Measurements from ENCODE around the gene ZFAND2A. TPM values are rescaled to one million over a fixed set of nuclear protein-coding genes. Genes with fewer than 3 reads are reported as not detected.
"Not testable (repeated sequence)": the region's sequence is repeated elsewhere in the genome, so short reads cannot be mapped to it uniquely, and the experiment has no call there.

Gene ZFAND2A
- total RNA-seq, 1 donor from 2014 or later: 5.6 TPM

DNA sequence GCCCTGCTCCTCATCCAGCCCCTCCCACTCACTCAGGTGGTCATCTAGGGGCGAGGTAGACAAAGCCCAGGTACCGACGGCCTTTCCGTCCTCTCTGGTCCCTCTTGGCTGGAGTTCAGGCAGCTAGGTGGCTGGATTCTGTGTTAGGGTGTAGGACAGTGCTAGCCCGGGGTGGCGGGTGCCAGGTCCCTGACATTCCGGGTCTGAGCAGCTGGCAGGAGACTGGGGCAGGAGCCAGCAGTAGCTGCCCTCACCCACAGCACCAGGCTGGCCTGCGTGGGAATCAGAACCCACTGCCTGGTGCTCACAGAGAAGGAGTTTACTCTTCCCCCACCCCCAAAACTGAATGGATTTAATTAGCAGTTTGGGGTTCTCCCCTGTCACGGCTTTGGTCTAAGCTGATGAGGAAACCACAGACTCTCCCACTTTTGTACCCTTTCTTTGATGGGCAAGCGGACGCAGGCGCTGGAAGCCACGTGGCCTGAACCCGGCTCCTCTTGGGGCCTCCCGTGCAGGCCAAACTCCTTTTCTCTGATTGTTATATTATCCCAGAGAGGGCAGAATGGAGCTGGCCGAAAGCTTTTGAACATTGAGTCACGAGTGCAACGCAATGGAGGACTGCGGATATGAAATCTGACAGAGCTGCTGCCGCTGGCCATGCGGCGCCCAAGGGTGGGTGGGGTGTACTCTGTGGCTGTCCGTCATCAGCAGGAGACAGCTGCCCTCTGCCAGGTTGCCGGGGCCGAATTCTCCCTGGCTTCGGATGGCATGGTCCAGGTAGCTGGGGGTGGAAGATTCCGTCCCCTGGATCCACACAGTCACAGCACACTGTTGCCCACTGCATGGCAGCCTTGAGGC is 12.9 kb upstream of the ZFAND2A start:
- no peaks in the 10 kb centered on the region for H3K9me3 ChIP-seq
- H3K36me3 ChIP-seq: no peaks in the 10 kb centered on the region
- no peak overlapping the region for H3K4me3 ChIP-seq
- no peaks in the 10 kb centered on the region for H3K27me3 ChIP-seq
- TF ChIP-seq CTCF (IDR thresholded peaks at IDR 0.05): no peak
- no peak for DNase-seq (ENCODE audit: low spot score in 2 of 2)
- H3K27ac ChIP-seq: no peak overlapping the region
- no peaks in the 10 kb centered on the region for H3K4me1 ChIP-seq
- intact Hi-C loops (cut with DNase I): no loop called here

DNA sequence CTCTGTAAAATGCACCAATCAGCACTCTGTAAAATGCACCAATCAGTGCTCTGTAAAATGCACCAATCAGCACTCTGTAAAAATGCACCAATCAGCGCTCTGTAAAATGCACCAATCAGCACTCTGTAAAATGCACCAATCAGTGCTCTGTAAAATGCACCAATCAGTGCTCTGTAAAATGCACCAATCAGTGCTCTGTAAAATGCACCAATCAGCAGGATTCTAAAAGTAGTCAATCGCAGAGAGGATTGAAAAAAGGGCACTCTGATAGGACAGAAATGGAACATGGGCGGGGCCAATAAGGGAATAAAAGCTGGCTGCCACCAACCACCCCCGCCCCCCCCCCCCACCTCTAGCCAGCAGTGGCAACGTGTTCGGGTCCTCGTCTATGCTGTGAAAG is 11.5 kb upstream of the ZFAND2A start:
- H3K4me3 ChIP-seq; DNase-seq (ENCODE audit: low spot score in 2 of 2); H3K9me3 ChIP-seq; H3K27ac ChIP-seq; H3K4me1 ChIP-seq; H3K36me3 ChIP-seq; intact Hi-C loops (cut with DNase I); H3K27me3 ChIP-seq: not testable (repeated sequence)

- Histone ChIP-seq H3K4me1 (no peaks in the 10 kb centered on the region), H3K4me3 (no peak overlapping the region), H3K27ac (no peak overlapping the region), H3K27me3 (no peaks in the 10 kb centered on the region), H3K9me3 (no peaks in the 10 kb centered on the region), H3K36me3 (no peaks in the 10 kb centered on the region)
- intact Hi-C loops (cut with DNase I): no loop called here
- DNase-seq (ENCODE audit: low spot score in 2 of 2): no peak
- no peak for TF ChIP-seq CTCF (IDR thresholded peaks at IDR 0.05)
These were observed 10.9 kb upstream of the ZFAND2A start for GRCh38 chr7:1170741-1171501.

- H3K36me3 ChIP-seq: peaks cover 0 to 3% of the 10 kb centered on the region in 2 donors
- H3K9me3 ChIP-seq: no peaks in the 10 kb centered on the region
- peak overlapping the region; percentile 29 to 71 for H3K4me3 ChIP-seq
- DNase-seq (ENCODE audit: low spot score in 2 of 2): peak; percentile 45 to 92
- no peaks in the 10 kb centered on the region for H3K27me3 ChIP-seq
- TF ChIP-seq CTCF (IDR thresholded peaks at IDR 0.05): peak; percentile 73 to 86 (median 80)
- H3K4me1 ChIP-seq: no peaks in the 10 kb centered on the region
- peak overlapping the region in 1 of 2 donors; percentile 44 for H3K27ac ChIP-seq
- intact Hi-C loops (cut with DNase I): no loop called here
These were observed 9.7 kb upstream of the ZFAND2A start for GRCh38 chr7:1169409-1170368.

DNA sequence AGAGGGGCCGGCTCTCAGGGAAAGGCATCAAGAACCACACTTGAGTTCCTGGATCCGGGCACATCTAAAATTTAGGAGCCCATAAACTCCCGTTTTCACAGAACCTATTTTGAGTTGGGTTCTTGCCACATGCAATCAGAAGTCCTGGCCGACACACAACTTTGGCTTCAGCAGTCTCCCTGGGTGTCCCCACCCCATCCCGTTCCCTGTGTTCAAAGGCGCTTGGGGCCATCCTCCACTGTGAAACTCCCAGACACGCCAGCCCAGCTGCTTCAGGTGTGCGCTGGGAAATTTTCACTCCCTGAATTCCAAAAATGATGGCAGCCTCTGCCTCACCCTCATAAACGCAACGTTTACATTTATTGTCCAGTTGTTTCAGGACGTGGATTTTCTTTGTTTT is 8.4 kb upstream of the ZFAND2A start:
- DNase-seq (ENCODE audit: low spot score in 2 of 2): no peak
- TF ChIP-seq CTCF (IDR thresholded peaks at IDR 0.05): no peak
- no peaks in the 10 kb centered on the region for H3K4me1 ChIP-seq
- intact Hi-C loops (cut with DNase I): no loop called here
- H3K27ac ChIP-seq: no peak overlapping the region
- H3K27me3 ChIP-seq: no peaks in the 10 kb centered on the region
- peaks cover 0 to 7% of the 10 kb centered on the region in 2 donors for H3K36me3 ChIP-seq
- no peaks in the 10 kb centered on the region for H3K9me3 ChIP-seq
- no peak overlapping the region for H3K4me3 ChIP-seq

Measured in ascending aorta (tissue), 2 donors.